A172 (cell line): ENCODE data around the gene GPATCH11. TPM values are rescaled to one million over a fixed set of nuclear protein-coding genes. Genes with fewer than 3 reads are reported as not detected.

Source experiments
- DNase-seq: peaks from one replicate; pipeline ENCODE4 v3.0.0-alpha.2; 2015; ENCODE audit warnings: low spot score
- total RNA-seq: library from RNA; depleted of rRNA; stranded (reverse); fragments of >200 nt; shearing (Covaris generic); gene quantifications from 2 replicates; pipeline ENCODE4 v1.2.3, GENCODE V29; 2014; rRNA removed

Gene GPATCH11
- total RNA-seq: 13.3 and 15.4 TPM in 2 replicates

DNA sequence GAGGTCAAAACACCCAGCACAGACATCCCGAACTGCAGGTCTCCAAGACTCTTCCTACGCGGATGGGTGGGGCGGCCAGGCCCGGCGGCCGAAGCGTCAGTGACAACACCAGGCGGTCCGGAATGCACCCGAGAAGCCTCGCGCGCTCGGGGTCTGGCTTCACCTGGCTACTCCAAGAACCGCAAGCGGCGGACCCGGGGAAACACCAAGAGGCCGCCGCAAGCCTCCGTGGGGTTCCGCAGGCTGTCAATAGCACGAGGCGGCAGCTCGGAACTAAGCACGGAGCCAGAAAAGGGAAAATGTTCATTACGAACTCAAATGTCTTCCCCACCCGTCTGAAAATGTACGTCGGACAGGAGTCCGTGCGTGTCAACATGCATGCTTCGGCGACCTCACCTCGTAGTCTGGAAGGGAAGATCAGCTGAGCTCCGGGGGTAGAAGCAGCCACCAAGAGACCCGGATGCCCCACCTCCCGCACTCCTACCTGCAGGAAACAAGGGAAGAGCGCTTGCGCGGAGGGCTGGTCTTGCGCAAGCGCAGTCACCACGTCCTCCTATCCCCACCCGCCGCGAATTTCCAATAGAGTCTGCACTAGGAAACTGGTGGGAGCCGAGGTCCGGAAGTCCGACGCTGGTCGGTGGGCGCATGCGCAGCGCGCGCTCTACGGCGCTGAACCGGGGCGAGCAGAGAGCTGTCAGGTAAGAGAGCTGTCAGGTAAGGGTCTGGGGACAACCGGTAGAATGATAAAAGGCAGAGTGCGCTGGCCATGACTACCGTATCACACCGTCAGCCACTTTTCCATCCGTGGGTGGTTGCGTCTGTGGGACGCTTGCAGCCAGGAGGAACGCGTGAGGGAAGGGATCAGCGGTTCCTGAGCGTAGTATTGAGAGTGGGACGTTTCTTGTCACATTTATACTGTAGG is at the start of gene GPATCH11, which contains the start of gene HEATR5B:
Gene GPATCH11, plus strand, starts transcription at position 646 of the 922 bp plus-strand sequence. CDS start 3,864 bp downstream, outside the sequence.
Gene HEATR5B, minus strand, starts transcription at position 500 of the 922 bp plus-strand sequence. CDS start 958 bp downstream, outside the sequence.
- peak; percentile 97 for DNase-seq

DNA sequence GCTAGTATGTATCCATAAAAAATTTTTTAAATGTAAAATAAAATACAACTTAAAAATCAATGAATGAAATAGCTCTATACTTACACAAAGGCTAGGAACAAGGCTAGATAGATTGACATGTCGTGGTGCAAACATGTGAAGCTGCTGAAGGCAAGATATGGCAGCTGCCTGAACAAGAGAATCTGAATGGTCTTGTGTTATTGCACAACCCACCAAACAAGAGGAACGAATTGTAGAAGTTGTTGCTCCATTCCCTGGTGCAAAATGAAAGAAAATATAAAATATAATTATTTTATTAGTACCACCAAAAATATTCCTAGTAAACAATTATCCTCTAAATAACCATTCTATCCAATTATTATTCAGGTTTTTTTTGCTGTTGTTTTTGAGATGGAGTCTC is 46.5 kb upstream of the GPATCH11 start:
- no peak for DNase-seq

DNA sequence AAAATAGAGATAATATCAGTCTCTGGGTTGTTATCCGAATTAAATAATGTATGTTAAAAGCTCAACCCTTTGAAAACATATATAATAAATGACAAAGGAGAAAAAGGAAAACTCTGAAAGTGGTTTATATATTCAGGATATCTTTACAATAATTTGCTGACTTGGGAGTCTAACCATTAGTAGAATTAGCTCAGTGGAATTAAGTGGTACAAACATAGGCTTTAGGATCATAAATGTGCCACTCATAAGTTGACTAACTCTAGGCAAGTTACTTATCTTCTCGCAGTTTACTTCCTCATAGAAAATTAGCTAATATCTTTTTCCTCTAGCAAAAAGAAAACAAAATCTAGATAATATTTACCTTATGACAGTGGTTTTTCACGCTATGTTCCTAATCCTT is 44.7 kb upstream of the GPATCH11 start:
- DNase-seq: no peak

DNA sequence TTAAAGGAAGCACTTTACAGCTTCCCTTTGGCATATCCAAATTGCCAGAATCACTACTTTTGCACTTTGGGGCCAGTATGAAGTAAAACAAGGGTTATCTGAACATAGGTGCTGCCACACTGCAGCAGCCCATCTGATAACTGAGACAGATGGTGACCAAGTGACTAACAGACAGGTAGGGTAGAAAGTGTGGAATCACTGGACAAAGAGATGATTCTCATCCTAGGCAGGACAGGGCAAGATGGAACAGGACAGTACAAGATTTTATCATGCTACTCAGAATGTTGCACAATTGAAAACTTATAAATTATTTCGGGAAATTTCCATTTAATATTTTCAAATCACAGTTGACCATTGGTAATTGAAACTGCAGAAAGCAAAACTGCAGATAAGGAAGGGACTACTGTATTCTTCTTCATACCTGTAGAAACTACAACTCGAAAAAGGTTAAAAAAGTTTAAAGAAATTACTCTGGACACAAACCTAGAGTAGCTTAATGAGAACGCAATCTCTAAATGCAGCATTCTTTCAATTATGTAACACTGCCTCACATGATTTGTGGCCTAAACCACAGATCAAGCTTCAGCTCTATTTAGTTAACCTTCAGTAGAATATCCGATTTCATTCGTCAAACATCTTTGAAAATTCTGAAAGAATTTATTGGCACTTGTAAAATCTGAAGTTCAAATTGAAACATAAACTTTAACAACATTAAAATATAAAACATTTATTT is 31.6 kb upstream of the GPATCH11 start:
- DNase-seq: no peak

DNA sequence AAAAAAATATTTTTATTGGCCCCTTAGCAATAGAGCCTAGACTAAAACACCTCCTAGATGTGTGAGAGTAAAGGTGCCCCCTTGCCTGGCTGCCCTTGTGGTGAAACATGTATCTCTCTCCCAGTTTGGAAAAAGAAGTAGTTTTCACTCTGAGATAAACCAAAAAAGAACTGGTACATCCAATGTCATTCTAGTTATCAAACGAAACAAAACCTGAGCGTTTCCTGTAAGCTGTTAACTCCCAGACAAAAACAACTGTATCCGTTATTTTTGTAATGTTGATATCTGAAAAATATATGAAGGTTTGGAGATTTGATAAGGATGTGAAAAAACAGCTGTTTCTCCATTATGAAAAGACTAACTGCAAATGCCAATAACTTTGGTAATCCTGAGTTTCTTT is 24.5 kb upstream of the GPATCH11 start:
- DNase-seq: no peak

DNA sequence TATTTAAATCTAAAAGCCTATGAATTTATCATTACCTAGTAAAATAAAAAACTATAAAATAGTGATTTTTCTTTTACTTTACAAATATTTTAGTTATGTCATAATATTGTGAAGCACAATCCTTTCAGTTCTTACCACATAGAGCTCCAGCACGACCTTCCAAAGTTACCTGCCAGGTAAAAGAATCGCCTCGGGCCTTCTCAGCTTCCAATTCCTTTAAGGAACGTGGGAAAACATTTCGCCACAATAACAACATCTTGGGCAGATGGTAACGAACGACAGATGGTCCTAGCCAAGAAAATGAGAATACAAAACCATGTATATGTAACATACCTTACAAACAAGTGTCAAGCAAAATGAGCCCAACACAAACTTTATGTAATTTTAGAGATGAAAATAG is 23.9 kb upstream of the GPATCH11 start:
- no peak for DNase-seq

DNA sequence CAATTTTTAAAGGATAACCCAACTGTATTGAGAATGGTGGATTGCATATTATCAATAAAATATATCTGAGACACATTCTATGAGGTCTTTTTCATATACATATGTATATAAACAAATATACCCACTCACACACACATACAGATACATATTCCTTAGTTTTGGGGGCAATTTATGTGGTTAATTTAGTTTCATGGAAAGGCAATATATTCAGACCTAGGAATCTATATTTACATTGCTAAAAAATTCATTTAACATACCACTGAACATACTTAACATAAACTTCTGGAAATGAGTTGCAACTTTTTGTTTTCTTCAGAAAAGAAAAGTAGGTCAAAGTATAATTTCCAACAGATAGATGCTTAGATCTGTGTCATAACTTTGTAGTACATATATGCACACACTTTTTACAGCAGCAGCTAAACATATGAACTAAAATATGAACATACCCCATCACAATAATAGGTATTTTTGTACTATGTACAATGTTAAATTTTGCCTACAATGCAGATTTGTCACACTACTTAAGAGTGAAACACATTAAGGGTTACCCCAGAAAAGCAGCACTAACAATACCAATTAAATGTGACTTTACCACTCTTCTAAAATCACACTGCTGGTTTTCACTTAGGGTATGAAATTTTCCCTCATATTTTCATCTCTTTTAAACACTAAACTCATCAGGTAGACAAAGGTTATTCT is 23.2 kb upstream of the GPATCH11 start:
- no peak for DNase-seq

DNA sequence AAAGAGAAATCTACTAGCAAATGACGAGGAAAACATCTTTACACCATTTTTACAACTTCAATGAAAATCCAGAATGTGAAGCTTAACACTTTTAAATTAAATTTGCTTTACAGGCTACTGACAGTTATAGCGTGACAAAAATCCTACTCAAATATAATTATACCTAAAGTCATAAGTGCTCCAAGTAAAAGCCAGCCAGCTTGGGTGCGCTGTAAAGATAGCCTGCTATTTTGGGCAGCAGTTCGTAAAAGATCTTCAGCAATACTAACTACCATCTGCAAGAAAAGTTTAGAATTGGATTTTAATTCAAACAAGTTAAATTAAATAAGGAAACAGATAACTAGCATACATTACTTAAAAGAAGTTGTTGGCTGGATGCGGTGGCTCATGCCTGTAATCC is 22.5 kb upstream of the GPATCH11 start:
- no peak for DNase-seq

DNA sequence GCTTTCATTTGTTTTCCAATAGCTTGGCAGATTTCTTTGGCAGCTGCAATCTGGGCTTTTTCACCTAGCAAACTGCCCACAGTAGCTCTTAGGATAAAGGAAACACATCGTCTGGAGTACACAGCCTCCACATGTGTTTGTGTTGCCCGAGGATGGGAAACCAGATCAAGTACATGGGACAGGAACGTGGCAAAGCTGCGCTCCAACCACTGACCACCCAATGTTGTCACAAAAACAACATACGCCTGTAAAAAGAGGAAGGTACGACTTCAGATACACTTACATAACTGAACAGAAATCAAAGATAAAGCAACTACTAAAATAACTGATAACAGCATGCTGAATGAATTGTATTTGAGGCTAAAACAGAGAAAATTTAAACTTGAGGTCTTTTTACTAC is 15.6 kb upstream of the GPATCH11 start:
- no peak for DNase-seq

DNA sequence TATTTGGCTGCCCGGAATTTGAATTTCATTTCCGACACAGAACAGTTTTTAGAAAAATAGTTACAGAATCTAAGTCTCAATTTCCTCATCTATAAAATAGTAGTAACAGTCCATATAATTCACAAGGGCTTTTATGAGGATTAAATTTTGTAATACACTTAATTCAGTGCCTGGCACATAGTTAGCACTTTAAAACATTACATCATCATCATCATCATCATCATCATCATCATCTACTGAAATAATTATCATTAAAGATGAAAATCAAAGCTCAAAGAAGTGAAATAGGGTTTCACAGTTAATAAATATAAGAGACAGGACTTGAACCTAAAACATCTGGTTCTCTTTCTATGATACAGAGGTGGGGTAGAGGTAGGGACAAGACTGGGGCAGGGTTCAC is 13.4 kb upstream of the GPATCH11 start:
- DNase-seq: no peak

DNA sequence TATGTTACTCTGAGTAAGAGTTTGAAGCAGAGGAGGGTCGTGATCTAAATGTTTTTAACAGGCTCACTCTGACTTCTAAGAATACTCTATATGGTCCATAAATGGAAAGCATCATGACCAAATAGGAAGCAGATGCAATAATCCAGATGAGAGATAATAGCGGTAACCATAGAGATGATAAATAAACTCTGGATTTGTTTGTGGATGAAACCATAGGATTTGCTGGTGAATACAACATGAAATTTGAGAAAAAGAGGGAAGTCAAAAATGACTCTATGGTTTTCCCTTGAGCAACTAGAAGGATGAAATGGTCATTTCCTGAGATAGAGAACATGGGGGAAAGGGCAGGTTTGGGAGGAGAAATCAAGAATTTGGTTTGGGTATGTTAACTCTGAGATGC is 4.1 kb upstream of the GPATCH11 start:
- DNase-seq: no peak

DNA sequence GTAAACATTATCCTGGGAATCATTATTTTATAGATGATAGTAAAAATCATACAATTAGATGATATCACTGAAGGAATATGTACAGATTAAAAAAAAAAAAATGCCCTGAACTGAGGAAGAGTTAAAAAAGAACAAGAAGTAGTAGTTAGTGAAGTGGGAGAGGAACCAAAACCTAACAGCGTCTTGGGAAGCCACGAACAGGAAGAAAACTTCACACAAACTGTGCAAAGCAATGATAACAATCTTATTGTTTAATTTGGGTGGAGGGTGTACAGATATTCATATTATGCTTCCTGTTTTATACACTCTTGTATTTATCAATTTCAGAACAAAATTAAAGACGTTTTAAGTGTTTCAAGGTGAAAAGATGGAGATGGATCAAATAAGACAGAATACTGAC is 3.6 kb upstream of the GPATCH11 start:
- DNase-seq: no peak

DNA sequence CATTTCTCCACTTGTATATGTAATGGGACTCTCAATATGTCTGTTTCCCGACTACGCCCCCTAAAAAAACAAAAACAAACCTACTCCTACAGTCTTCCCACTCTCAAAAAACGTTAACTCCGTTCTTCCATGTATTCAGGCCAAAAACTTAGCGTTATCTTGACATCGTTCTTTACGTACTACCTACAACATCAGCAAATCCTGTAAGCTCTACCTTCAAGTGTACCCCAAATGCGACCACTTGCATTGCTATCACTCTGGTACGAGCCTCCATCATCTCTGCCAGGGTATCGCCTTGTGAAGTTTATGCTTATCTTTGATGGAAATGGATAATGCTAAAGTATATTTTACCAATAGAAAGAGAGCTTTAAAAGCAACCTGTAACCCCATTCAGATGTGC is 479 bp downstream of the GPATCH11 start:
- DNase-seq: no peak

DNA sequence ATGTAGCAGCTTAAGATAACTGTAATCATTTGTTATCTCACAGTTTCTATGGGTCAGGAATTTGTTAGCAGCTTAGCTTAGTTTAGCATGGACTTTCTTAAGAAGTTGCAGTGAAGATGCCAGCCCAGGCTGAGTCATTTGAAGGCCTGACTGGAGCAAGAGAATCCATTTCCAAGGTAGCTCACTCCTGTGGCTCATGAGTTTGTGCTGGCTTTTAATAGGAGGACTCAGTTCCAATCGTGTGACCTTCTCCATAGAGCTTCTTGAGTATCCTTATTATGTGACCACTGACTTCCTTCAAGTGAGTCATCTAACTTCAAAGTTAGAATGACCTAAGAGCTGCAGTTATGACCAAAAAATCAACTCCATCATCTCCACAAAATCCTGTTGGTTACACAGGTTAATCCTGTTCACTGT is 1.4 kb downstream of the GPATCH11 start:
- peak; percentile 63 for DNase-seq

DNA sequence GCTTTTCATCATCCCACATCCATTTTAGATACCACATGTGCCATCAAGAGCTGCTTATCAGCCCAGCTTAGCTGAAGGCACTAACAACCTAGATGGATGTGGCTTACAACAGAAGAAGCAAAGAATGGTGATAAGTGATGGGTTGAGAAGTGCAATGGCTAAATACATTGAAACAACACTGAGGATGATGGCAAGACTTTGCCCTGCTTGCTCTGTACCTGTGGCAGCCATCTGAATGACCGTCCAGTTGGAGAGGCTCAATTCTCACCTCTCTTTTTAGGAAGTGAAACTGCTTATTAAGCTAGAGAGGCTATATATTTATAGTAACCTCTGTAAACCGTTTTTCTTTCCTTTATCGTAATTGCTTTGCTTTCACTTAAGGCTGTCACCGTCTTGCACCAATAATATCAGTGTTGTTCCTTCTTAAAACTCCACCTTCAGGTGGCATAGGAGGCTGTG is 5.7 kb downstream of the GPATCH11 start:
- no peak for DNase-seq

DNA sequence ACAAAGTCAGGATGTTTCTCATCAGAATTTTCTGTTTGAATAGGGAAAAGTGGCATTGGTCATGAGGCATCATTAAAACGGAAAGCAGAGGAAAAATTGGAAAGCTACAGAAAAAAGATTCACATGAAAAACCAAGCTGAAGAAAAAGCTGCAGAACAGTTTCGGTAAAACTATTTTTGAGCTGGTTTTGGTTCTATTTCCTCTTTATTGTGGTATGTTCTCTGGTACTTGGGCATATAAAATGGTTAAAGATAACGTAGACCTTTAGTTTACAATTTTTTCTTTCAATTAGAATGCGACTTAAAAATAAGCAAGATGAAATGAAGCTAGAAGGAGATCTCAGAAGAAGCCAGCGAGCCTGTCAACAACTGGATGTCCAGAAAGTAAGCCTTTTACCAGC is 7.6 kb downstream of the GPATCH11 start:
- DNase-seq: no peak

DNA sequence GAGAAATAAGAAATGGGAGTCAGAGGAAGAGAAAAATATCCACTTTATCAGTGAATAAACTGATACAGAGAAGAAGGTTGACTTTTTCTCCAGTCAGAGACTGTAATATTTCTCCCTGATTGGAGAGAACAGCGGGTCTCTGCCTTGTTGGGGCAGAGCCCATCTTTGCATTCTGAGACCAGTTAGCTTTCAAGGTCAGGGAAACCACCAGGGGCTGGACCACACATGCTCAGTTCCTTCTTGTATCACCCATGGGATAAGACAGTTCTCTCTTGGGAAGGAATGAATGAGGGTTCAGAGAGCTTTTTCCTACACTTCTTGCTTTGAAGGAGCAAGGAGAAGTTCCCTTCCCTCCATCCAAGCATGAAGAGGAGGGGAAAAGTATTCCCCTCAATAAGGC is 12.2 kb downstream of the GPATCH11 start:
- no peak for DNase-seq

DNA sequence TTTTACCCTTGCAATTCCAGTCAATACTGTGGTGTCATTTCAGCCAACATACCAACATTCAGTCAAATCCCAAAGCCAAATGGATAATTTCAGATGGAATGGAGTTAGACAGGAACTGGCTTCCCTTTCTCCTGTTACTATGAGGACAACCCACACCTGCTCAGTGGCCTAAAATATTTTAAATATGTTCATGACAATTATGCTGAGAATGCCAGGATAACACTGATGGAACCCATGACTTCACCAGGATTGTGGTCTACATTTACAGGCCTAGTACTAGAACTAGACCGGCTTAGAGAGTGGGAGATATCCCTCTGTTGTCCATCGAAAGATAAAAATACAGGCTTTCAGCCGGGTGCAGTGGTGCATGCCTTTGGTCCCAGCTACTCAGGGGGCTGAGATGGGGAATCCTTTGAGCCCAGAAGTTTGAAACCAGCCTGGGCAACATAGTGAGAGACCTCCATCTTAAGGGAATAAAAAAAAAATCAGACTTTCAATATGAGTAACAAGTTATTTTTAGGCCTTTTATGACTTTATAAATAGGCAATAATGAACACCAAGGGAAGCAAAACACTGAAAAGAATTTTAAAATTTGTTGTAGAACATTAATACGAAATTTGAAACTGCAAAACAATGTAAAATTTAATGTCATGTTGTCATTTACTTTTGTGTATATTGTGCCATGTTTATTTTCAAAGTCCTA is 14.2 kb downstream of the GPATCH11 start:
- no peak for DNase-seq

DNA sequence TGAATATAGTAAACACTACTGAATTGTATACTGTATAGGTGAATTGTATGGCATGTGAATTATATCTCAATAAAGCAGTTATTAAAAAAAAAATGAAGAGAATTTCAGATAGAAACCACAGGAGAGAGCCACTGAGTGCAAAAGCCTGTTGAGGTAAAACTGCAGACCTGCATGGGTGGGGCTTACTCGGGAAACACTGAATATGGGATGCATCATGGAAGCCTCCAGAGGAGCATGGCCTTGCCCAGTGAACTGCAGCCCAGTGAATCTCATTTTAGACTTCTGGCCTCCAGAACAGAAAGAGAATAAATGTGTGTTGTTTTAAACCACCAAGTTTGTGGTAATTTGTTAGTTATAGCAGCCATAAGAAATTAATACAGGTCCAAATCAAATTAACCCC is 15.7 kb downstream of the GPATCH11 start:
- no peak for DNase-seq

DNA sequence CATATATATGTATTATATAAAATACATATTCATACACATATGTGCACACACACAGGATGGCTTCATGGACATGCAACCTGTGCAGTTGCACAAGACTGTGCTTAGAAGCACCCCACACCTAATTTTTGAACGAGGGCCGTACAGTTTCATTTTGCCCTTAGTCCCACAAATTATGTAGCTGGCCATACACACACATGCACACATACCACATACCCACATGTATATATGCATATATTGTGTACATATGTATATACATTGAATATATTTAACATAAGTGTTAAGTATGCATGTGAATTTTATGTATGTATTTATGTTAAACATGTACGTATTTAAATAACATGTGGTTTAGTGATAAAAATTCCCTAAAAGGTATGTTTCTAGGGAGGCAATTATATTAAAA is 18.3 kb downstream of the GPATCH11 start:
- no peak for DNase-seq

DNA sequence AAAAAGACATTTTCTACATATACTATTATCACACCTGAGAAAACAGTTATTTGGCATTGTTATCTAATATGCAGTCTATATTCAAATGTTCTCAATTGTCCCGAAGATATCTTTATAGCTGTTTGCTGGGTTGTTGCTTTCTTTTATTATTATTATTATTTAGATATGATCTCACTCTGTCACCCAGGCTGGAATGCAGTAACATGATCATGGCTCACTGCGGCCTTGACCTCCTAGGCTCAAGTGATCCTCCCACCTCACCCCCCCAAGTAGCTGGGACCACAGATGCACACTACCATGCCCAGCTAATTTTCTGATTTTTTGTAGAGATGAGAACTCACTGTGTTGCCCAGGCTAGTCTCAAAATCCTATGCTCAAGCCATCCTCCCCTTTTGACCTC is 19.9 kb downstream of the GPATCH11 start:
- DNase-seq: no peak
